Measurements from ENCODE around the gene MDGA2. TPM values are rescaled to one million over a fixed set of nuclear protein-coding genes. Genes with fewer than 3 reads are reported as not detected.

Gene MDGA2
- total and polyA plus RNA-seq, 2 donors (not counting 1 experiment from before 2014, with no cell fraction given), result not detected

GRCh38 chr14:47500369-47500768, 175.0 kb downstream of the MDGA2 start:
- no peaks in the 10 kb centered on the region for H3K79me2 ChIP-seq (ENCODE audit: control insufficient read depth, insufficient read depth, low read length)
- H2AFZ ChIP-seq (ENCODE audit: low read length), result no peak overlapping the region
- H3K27ac ChIP-seq (ENCODE audit: insufficient read depth, low read length), result no peak overlapping the region
- no peaks in the 10 kb centered on the region for H3K27me3 ChIP-seq (ENCODE audit: control insufficient read depth, insufficient read depth, low read length)
- H3K36me3 ChIP-seq (ENCODE audit: control insufficient read depth, insufficient read depth, low read length), result no peaks in the 10 kb centered on the region
- DNase-seq (ENCODE audit: low read depth in 2 of 2), result no peak
- H4K20me1 ChIP-seq (ENCODE audit: control insufficient read depth, extremely low read depth, insufficient read depth, low read length), result no peaks in the 10 kb centered on the region
- H3K9me3 ChIP-seq (ENCODE audit: control insufficient read depth, insufficient read depth, low read depth, low read length), result no peaks in the 10 kb centered on the region
- no peak overlapping the region for H3K9ac ChIP-seq (ENCODE audit: insufficient read depth, low read length)
- H3K4me3 ChIP-seq (replicated peaks in 1 of 4; ENCODE audit: control extremely low read depth in 1 of 4, insufficient read depth in 1 of 4, low read depth in 3 of 4, low read length in 4 of 4), result no peak overlapping the region
- no peak for TF ChIP-seq EZH2 (IDR thresholded peaks at IDR 0.05; ENCODE audit: low read length, missing control alignments)
- no peak for TF ChIP-seq CTCF (conservative IDR thresholded peaks at IDR 0.05 in 1 of 2, IDR thresholded peaks at IDR 0.05 in 1 of 2; ENCODE audit: low read depth in 1 of 2, low read length in 2 of 2)
- no peak overlapping the region for H3K4me2 ChIP-seq (ENCODE audit: extremely low read depth, insufficient read depth, low read length)
- no peaks in the 10 kb centered on the region for H3K4me1 ChIP-seq (ENCODE audit: control insufficient read depth, extremely low read depth, insufficient read depth, low read length)

GRCh38 chr14:47490766-47491165, 184.6 kb downstream of the MDGA2 start:
- TF ChIP-seq CTCF (conservative IDR thresholded peaks at IDR 0.05 in 1 of 2, IDR thresholded peaks at IDR 0.05 in 1 of 2; ENCODE audit: low read depth in 1 of 2, low read length in 2 of 2) (no peak), EZH2 (IDR thresholded peaks at IDR 0.05; ENCODE audit: low read length, missing control alignments) (no peak)
- no peak overlapping the region for H2AFZ ChIP-seq (ENCODE audit: low read length)
- no peak for DNase-seq (ENCODE audit: low read depth in 2 of 2)
- H3K36me3 ChIP-seq (ENCODE audit: control insufficient read depth, insufficient read depth, low read length), result no peaks in the 10 kb centered on the region
- H3K4me1 ChIP-seq (ENCODE audit: control insufficient read depth, extremely low read depth, insufficient read depth, low read length), result no peaks in the 10 kb centered on the region
- H3K9me3 ChIP-seq (ENCODE audit: control insufficient read depth, insufficient read depth, low read depth, low read length), result no peaks in the 10 kb centered on the region
- H3K27me3 ChIP-seq (ENCODE audit: control insufficient read depth, insufficient read depth, low read length), result no peaks in the 10 kb centered on the region
- H3K27ac ChIP-seq (ENCODE audit: insufficient read depth, low read length), result no peak overlapping the region
- H3K79me2 ChIP-seq (ENCODE audit: control insufficient read depth, insufficient read depth, low read length), result no peaks in the 10 kb centered on the region
- H3K4me2 ChIP-seq (ENCODE audit: extremely low read depth, insufficient read depth, low read length), result no peak overlapping the region
- H3K9ac ChIP-seq (ENCODE audit: insufficient read depth, low read length), result no peak overlapping the region
- H4K20me1 ChIP-seq (ENCODE audit: control insufficient read depth, extremely low read depth, insufficient read depth, low read length), result no peaks in the 10 kb centered on the region
- no peak overlapping the region for H3K4me3 ChIP-seq (replicated peaks in 1 of 4; ENCODE audit: control extremely low read depth in 1 of 4, insufficient read depth in 1 of 4, low read depth in 3 of 4, low read length in 4 of 4)

GRCh38 chr14:47490353-47490752, 185.1 kb downstream of the MDGA2 start:
- no peak overlapping the region for H3K4me3 ChIP-seq (replicated peaks in 1 of 4; ENCODE audit: control extremely low read depth in 1 of 4, insufficient read depth in 1 of 4, low read depth in 3 of 4, low read length in 4 of 4)
- no peak overlapping the region for H2AFZ ChIP-seq (ENCODE audit: low read length)
- H3K36me3 ChIP-seq (ENCODE audit: control insufficient read depth, insufficient read depth, low read length), result no peaks in the 10 kb centered on the region
- no peak overlapping the region for H3K4me2 ChIP-seq (ENCODE audit: extremely low read depth, insufficient read depth, low read length)
- H3K9me3 ChIP-seq (ENCODE audit: control insufficient read depth, insufficient read depth, low read depth, low read length), result no peaks in the 10 kb centered on the region
- no peaks in the 10 kb centered on the region for H4K20me1 ChIP-seq (ENCODE audit: control insufficient read depth, extremely low read depth, insufficient read depth, low read length)
- TF ChIP-seq CTCF (conservative IDR thresholded peaks at IDR 0.05 in 1 of 2, IDR thresholded peaks at IDR 0.05 in 1 of 2; ENCODE audit: low read depth in 1 of 2, low read length in 2 of 2), result no peak
- no peak for TF ChIP-seq EZH2 (IDR thresholded peaks at IDR 0.05; ENCODE audit: low read length, missing control alignments)
- no peaks in the 10 kb centered on the region for H3K4me1 ChIP-seq (ENCODE audit: control insufficient read depth, extremely low read depth, insufficient read depth, low read length)
- H3K27me3 ChIP-seq (ENCODE audit: control insufficient read depth, insufficient read depth, low read length), result no peaks in the 10 kb centered on the region
- no peak overlapping the region for H3K9ac ChIP-seq (ENCODE audit: insufficient read depth, low read length)
- no peak for DNase-seq (ENCODE audit: low read depth in 2 of 2)
- H3K79me2 ChIP-seq (ENCODE audit: control insufficient read depth, insufficient read depth, low read length), result no peaks in the 10 kb centered on the region
- no peak overlapping the region for H3K27ac ChIP-seq (ENCODE audit: insufficient read depth, low read length)
